Measurements from ENCODE around the gene CDH24. TPM values are rescaled to one million over a fixed set of nuclear protein-coding genes. Genes with fewer than 3 reads are reported as not detected.

The CDH24 gene
- total and polyA plus RNA-seq, 2 of the 13 experiments (the other 11 are each of a cell fraction or from before 2014, with no cell fraction given), result 0.69 to 0.99 TPM

- TF ChIP-seq, protein P1, sequence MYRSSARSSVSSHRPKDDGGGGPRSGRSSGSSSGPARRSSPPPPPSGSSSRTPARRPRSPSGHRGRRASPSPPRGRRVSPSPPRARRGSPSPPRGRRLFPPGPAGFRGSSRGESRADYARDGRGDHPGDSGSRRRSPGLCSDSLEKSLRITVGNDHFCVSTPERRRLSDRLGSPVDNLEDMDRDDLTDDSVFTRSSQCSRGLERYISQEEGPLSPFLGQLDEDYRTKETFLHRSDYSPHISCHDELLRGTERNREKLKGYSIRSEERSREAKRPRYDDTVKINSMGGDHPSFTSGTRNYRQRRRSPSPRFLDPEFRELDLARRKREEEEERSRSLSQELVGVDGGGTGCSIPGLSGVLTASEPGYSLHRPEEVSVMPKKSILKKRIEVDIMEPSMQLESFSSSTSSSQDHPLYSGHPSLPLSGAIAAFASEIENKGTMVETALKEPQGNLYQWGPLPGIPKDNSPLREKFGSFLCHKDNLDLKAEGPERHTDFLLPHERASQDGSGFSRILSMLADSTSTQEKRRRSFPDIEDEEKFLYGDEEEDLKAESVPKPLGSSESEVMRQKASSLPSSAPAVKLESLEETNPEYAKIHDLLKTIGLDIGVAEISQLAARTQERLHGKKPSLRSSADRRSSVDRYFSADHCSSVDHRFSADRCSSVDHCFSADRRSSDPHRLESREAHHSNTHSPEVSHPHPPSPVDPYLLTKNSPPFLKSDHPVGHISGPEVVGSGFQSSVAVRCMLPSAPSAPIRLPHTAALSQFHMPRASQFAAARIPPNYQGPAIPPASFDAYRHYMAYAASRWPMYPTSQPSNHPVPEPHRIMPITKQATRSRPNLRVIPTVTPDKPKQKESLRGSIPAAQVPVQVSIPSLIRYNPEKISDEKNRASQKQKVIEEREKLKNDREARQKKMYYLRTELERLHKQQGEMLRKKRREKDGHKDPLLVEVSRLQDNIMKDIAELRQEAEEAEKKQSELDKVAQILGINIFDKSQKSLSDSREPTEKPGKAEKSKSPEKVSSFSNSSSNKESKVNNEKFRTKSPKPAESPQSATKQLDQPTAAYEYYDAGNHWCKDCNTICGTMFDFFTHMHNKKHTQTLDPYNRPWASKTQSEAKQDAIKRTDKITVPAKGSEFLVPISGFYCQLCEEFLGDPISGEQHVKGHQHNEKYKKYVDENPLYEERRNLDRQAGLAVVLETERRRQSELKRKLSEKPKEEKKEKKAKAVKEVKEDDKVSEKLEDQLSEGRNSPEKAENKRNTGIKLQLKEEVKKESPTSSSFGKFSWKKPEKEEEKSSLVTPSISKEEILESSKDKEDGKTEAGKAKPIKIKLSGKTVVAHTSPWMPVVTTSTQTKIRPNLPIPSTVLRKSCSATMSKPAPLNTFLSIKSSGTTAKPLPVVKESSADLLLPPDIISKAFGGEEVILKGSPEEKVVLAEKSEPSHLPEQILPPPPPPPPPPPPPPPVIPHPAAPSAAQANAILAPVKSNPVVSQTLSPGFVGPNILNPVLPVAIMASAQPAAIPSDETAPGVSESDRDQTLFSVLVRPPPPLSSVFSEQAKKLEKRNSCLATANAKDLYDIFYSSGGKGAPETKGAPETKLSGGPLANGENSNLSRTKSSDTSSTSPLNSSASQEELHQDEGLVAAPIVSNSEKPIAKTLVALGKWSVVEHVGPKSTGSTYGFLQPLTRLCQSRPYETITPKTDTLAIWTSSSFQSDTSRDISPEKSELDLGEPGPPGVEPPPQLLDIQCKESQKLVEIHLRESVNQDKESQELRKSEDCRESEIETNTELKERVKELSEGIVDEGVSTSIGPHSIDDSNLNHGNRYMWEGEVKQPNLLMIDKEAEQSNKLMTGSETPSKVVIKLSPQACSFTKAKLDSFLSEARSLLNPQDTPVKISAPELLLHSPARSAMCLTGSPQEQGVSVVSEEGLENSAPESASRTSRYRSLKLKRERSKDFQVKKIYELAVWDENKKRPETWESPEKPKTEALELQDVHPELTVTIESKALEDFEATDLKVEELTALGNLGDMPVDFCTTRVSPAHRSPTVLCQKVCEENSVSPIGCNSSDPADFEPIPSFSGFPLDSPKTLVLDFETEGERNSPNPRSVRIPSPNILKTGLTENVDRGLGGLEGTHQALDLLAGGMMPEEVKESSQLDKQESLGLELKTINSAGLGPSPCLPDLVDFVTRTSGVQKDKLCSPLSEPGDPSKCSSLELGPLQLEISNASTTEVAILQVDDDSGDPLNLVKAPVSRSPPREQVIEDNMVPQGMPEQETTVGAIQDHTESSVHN (CRISPR knock-in tag; IDR thresholded peaks at IDR 0.05), result 0 out of 2 replicates have a peak, but pooled peaks have one; percentile 49
- TF ChIP-seq SRSF4 (IDR thresholded peaks at IDR 0.05; ENCODE audit: low read depth, low read length, poor library complexity, severe bottlenecking), result no peak
- peak; percentile 63; the same call in 1 of the 2 replicates for TF ChIP-seq MYC (CRISPR knock-in tag; IDR thresholded peaks at IDR 0.05; ENCODE audit: borderline replicate concordance)
- no peak for TF ChIP-seq ZNF143 (CRISPR knock-in tag; IDR thresholded peaks at IDR 0.05)
- TF ChIP-seq SMAD1 (CRISPR knock-in tag; IDR thresholded peaks at IDR 0.05; ENCODE audit: borderline replicate concordance, low read depth), result no peak
- TF ChIP-seq, protein P2, sequence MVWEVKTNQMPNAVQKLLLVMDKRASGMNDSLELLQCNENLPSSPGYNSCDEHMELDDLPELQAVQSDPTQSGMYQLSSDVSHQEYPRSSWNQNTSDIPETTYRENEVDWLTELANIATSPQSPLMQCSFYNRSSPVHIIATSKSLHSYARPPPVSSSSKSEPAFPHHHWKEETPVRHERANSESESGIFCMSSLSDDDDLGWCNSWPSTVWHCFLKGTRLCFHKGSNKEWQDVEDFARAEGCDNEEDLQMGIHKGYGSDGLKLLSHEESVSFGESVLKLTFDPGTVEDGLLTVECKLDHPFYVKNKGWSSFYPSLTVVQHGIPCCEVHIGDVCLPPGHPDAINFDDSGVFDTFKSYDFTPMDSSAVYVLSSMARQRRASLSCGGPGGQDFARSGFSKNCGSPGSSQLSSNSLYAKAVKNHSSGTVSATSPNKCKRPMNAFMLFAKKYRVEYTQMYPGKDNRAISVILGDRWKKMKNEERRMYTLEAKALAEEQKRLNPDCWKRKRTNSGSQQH (CRISPR knock-in tag; IDR thresholded peaks at IDR 0.05; ENCODE audit: low read depth), result no peak
- TF ChIP-seq ZNF614 (CRISPR knock-in tag; IDR thresholded peaks at IDR 0.05; ENCODE audit: borderline replicate concordance), result no peak
- peak; percentile 89 for TF ChIP-seq PRDM10 (CRISPR knock-in tag; IDR thresholded peaks at IDR 0.05; ENCODE audit: low read depth)
- no peak for TF ChIP-seq E2F5 (CRISPR knock-in tag; conservative IDR thresholded peaks at IDR 0.05)
- no peak for TF ChIP-seq ZNF570 (CRISPR knock-in tag; IDR thresholded peaks at IDR 0.05; ENCODE audit: borderline replicate concordance)
- TF ChIP-seq, protein P3, sequence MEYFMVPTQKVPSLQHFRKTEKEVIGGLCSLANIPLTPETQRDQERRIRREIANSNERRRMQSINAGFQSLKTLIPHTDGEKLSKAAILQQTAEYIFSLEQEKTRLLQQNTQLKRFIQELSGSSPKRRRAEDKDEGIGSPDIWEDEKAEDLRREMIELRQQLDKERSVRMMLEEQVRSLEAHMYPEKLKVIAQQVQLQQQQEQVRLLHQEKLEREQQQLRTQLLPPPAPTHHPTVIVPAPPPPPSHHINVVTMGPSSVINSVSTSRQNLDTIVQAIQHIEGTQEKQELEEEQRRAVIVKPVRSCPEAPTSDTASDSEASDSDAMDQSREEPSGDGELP (IDR thresholded peaks at IDR 0.05; ENCODE audit: borderline replicate concordance, low read depth), result 0 out of 2 replicates have a peak, but pooled peaks have one; percentile 6
- TF ChIP-seq ZNF557 (CRISPR knock-in tag; IDR thresholded peaks at IDR 0.05), result 0 out of 2 replicates have a peak, but pooled peaks have one; percentile 40
Measured at GRCh38 chr14:23009939-23010726, 47.2 kb downstream of the CDH24 start, which contains the start of gene C14orf93 (continued).
